Activated naive CD4-positive, alpha-beta T cell treated with anti-CD3 and anti-CD28 coated beads, Interleukin-2, amount 50 U/mL, for 16 hours (primary cell): Measurements from ENCODE around the gene FERMT1.
"Not testable (repeated sequence)": the region's sequence is repeated elsewhere in the genome, so short reads cannot be mapped to it uniquely, and the experiment has no call there.

Experiments used
- DNase-seq: peaks from one replicate; pipeline ENCODE4 v3.0.0-alpha.2; 2020

FERMT1 gene

GRCh38 chr20:6066582-6066981 is 56.2 kb downstream of the FERMT1 start:
- DNase-seq = no peak

GRCh38 chr20:6061544-6061943 is 61.3 kb downstream of the FERMT1 start:
- DNase-seq = no peak

GRCh38 chr20:6060213-6060612 is 62.6 kb downstream of the FERMT1 start:
- no peak for DNase-seq

GRCh38 chr20:6058684-6059295 is 64.0 kb downstream of the FERMT1 start:
- no peak for DNase-seq

GRCh38 chr20:6057691-6058090 is 65.1 kb downstream of the FERMT1 start:
- DNase-seq = no peak

GRCh38 chr20:6057139-6057538 is 65.7 kb downstream of the FERMT1 start:
- no peak for DNase-seq

GRCh38 chr20:6055981-6056569 is 66.8 kb downstream of the FERMT1 start:
- DNase-seq = no peak

GRCh38 chr20:6055161-6055783 is 67.6 kb downstream of the FERMT1 start:
- DNase-seq = no peak

GRCh38 chr20:6054689-6055051 is 68.2 kb downstream of the FERMT1 start:
- DNase-seq = not testable (repeated sequence)

- DNase-seq = no peak
Observed at GRCh38 chr20:6053776-6054688, 68.8 kb downstream of the FERMT1 start, which contains the start of gene LRRN4. Gene LRRN4, minus strand, starts transcription at chr20:6054060. Its CDS starts 1,261 bp downstream, at chr20:6052799.

GRCh38 chr20:6053064-6053775 is 69.6 kb downstream of the FERMT1 start:
- DNase-seq = no peak

- no peak for DNase-seq
Observed at GRCh38 chr20:6051505-6051904, 71.3 kb downstream of the FERMT1 start.

GRCh38 chr20:6048391-6048790 is 74.4 kb downstream of the FERMT1 start:
- no peak for DNase-seq

GRCh38 chr20:6046432-6046831 is 76.4 kb downstream of the FERMT1 start:
- DNase-seq = no peak

- no peak for DNase-seq
Observed at GRCh38 chr20:6045566-6045965, 77.3 kb downstream of the FERMT1 start.

- DNase-seq = no peak
Observed at GRCh38 chr20:6044115-6044514, 78.7 kb downstream of the FERMT1 start.

- no peak for DNase-seq
Observed at GRCh38 chr20:6041808-6042265, 81.0 kb downstream of the FERMT1 start.

- no peak for DNase-seq
Observed at GRCh38 chr20:6040958-6041807, 81.6 kb downstream of the FERMT1 start.

GRCh38 chr20:6040540-6040939 is 82.3 kb downstream of the FERMT1 start:
- no peak for DNase-seq

GRCh38 chr20:6039766-6040165 is 83.1 kb downstream of the FERMT1 start:
- no peak for DNase-seq

- no peak for DNase-seq
Observed at GRCh38 chr20:6038256-6038655, 84.6 kb downstream of the FERMT1 start.

- DNase-seq = no peak
Observed at GRCh38 chr20:6037082-6037481, 85.7 kb downstream of the FERMT1 start.
